WTC11 (cell line): ENCODE results near the gene LARGE1. TPM values are rescaled to one million over a fixed set of nuclear protein-coding genes. Genes with fewer than 3 reads are reported as not detected.

Experiments used
- ATAC-seq: fragments of 200-7000 bp; cut with Tn5 transposase; 2 replicates; pipeline ENCODE4 v1.10.0; 2021; ENCODE audit warnings: mild to moderate bottlenecking, moderate library complexity
- CTCF ChIA-PET: fragments of 300-600 bp; sonication (Branson Sonifier 250); formaldehyde crosslinking; loops from one replicate; lab custom pipeline; 2021; ENCODE audit warnings: antibody characterized with exemption; lab: Charles Lee
- POLR2A ChIA-PET: fragments of 350-600 bp; sonication (Branson Sonifier 250); formaldehyde crosslinking; loops from one replicate; lab custom pipeline; 2021; ENCODE audit warnings: antibody characterized with exemption; lab: Charles Lee
- DNase-seq: peaks from one replicate; pipeline ENCODE4 v3.0.0; 2021; ENCODE audit warnings: low spot score
- H3K27ac Mint-ChIP-seq: 2 replicates; pipeline ENCODE4 v1.8.0; 2021; ENCODE audit warnings: mixed read lengths
- H3K27me3 Mint-ChIP-seq: 2 replicates; pipeline ENCODE4 v1.8.0; 2021; ENCODE audit warnings: low read depth, mild to moderate bottlenecking, moderate library complexity, mixed read lengths
- H3K36me3 Mint-ChIP-seq: 2 replicates; pipeline ENCODE4 v1.8.0; 2021; ENCODE audit warnings: mixed read lengths
- H3K4me1 Mint-ChIP-seq: 2 replicates; pipeline ENCODE4 v1.8.0; 2022; ENCODE audit warnings: mixed read lengths
- H3K4me3 Mint-ChIP-seq: 2 replicates; pipeline ENCODE4 v1.8.0; 2021; ENCODE audit warnings: mild to moderate bottlenecking, moderate library complexity, mixed read lengths
- H3K9me3 Mint-ChIP-seq: 2 replicates; pipeline ENCODE4 v1.8.0; 2021; ENCODE audit warnings: mixed read lengths
- AFF4 ChIP-seq: sonication (generic); formaldehyde crosslinking; IDR thresholded peaks from 2 replicates; pipeline ENCODE4 v1.8.1; 2023; ENCODE audit warnings: mild to moderate bottlenecking, missing genetic modification reagents, borderline replicate concordance
- CREM ChIP-seq: sonication (generic); formaldehyde crosslinking; IDR thresholded peaks from 2 replicates; pipeline ENCODE4 v1.8.1; 2022; ENCODE audit warnings: mild to moderate bottlenecking, missing genetic modification reagents, moderate library complexity
- ESRRA ChIP-seq: sonication (generic); formaldehyde crosslinking; IDR thresholded peaks from 2 replicates; pipeline ENCODE4 v1.8.1; 2022; ENCODE audit warnings: mild to moderate bottlenecking, missing genetic modification reagents, borderline replicate concordance
- FOXJ3 ChIP-seq: sonication (generic); formaldehyde crosslinking; IDR thresholded peaks from 2 replicates; pipeline ENCODE4 v1.9.0; 2021; ENCODE audit warnings: missing genetic modification reagents, mild to moderate bottlenecking, borderline replicate concordance
- HMGXB4 ChIP-seq: sonication (generic); formaldehyde crosslinking; IDR thresholded peaks from 2 replicates; pipeline ENCODE4 v1.8.1; 2023; ENCODE audit warnings: mild to moderate bottlenecking, moderate library complexity, missing genetic modification reagents
- NFATC4 ChIP-seq: fragments of 250-450 bp; sonication (Bioruptor Pico); IDR thresholded peaks from 2 replicates; pipeline ENCODE4 v1.9.0; 2021; ENCODE audit warnings: mild to moderate bottlenecking
- PRRX2 ChIP-seq: fragments of 250-450 bp; sonication (Bioruptor Pico); IDR thresholded peaks from 2 replicates; pipeline ENCODE4 v1.8.0; 2021; ENCODE audit warnings: mild to moderate bottlenecking
- SMAD3 ChIP-seq: sonication (generic); formaldehyde crosslinking; IDR thresholded peaks from 2 replicates; pipeline ENCODE4 v1.8.0; 2022; ENCODE audit warnings: missing genetic modification reagents, mild to moderate bottlenecking, borderline replicate concordance
- USF1 ChIP-seq: sonication (generic); formaldehyde crosslinking; IDR thresholded peaks from 2 replicates; pipeline ENCODE4 v1.8.0; 2022; ENCODE audit warnings: mild to moderate bottlenecking, missing genetic modification reagents
- ZNF138 ChIP-seq: sonication (generic); formaldehyde crosslinking; conservative IDR thresholded peaks from 2 replicates; pipeline ENCODE4 v1.8.1; 2022; ENCODE audit warnings: mild to moderate bottlenecking, moderate library complexity, missing genetic modification reagents
- ZNF232 ChIP-seq: sonication (generic); formaldehyde crosslinking; IDR thresholded peaks from 2 replicates; pipeline ENCODE4 v1.8.0; 2022; ENCODE audit warnings: mild to moderate bottlenecking, missing genetic modification reagents
- ZNF532 ChIP-seq: fragments of 250-450 bp; sonication (Bioruptor Pico); IDR thresholded peaks from 2 replicates; pipeline ENCODE4 v1.9.0; 2021; ENCODE audit warnings: mild to moderate bottlenecking, borderline replicate concordance
- total RNA-seq: library from RNA; stranded (reverse); gene quantifications from 3 replicates; pipeline ENCODE4 v1.2.3, GENCODE V29; 2021
- TF ChIP-seq, protein P1 (sequence below): fragments of 250-450 bp; sonication (Bioruptor Pico); IDR thresholded peaks from 2 replicates; pipeline ENCODE4 v1.9.0; 2021; ENCODE audit warnings: mild to moderate bottlenecking
- TF ChIP-seq, protein P2 (sequence below): sonication (generic); formaldehyde crosslinking; IDR thresholded peaks from 2 replicates; pipeline ENCODE4 v1.8.0; 2022; ENCODE audit warnings: missing genetic modification reagents
- TF ChIP-seq, protein P3 (sequence below): sonication (generic); formaldehyde crosslinking; IDR thresholded peaks from 2 replicates; pipeline ENCODE4 v1.8.1; 2022; ENCODE audit warnings: mild to moderate bottlenecking, moderate library complexity, missing genetic modification reagents
- TF ChIP-seq, protein P4 (sequence below): fragments of 250-450 bp; sonication (Bioruptor Pico); conservative IDR thresholded peaks from 2 replicates; pipeline ENCODE4 v1.9.0; 2021; ENCODE audit warnings: mild to moderate bottlenecking

The LARGE1 gene
- total RNA-seq, 1 experiment from 2014 or later = 72.6 TPM

DNA sequence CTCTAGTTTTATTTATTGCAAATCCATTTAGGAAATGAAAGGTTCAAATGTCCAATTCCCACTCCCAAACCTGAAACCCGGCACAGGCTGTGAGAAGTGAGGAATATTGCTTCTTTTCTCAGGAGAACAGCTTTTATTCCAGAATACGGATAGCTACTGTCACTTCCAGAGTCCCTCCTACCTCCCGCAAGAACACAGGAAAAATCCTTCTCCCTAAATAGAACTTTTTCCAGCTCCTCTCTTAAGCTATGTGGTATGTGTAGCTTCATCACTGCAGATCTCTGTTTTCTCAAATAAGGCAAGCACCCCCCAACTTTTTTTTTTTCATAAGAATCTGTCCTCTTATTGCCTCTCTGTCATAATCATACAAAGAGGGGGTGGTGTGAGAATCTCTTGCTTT is 126.8 kb downstream of the LARGE1 start:
- no peak for TF ChIP-seq NFATC4 (CRISPR knock-in tag)
- TF ChIP-seq CREM (CRISPR knock-in tag) = no peak
- TF ChIP-seq, protein P1, sequence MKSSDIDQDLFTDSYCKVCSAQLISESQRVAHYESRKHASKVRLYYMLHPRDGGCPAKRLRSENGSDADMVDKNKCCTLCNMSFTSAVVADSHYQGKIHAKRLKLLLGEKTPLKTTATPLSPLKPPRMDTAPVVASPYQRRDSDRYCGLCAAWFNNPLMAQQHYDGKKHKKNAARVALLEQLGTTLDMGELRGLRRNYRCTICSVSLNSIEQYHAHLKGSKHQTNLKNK (CRISPR knock-in tag) = no peak
- TF ChIP-seq, protein P2, sequence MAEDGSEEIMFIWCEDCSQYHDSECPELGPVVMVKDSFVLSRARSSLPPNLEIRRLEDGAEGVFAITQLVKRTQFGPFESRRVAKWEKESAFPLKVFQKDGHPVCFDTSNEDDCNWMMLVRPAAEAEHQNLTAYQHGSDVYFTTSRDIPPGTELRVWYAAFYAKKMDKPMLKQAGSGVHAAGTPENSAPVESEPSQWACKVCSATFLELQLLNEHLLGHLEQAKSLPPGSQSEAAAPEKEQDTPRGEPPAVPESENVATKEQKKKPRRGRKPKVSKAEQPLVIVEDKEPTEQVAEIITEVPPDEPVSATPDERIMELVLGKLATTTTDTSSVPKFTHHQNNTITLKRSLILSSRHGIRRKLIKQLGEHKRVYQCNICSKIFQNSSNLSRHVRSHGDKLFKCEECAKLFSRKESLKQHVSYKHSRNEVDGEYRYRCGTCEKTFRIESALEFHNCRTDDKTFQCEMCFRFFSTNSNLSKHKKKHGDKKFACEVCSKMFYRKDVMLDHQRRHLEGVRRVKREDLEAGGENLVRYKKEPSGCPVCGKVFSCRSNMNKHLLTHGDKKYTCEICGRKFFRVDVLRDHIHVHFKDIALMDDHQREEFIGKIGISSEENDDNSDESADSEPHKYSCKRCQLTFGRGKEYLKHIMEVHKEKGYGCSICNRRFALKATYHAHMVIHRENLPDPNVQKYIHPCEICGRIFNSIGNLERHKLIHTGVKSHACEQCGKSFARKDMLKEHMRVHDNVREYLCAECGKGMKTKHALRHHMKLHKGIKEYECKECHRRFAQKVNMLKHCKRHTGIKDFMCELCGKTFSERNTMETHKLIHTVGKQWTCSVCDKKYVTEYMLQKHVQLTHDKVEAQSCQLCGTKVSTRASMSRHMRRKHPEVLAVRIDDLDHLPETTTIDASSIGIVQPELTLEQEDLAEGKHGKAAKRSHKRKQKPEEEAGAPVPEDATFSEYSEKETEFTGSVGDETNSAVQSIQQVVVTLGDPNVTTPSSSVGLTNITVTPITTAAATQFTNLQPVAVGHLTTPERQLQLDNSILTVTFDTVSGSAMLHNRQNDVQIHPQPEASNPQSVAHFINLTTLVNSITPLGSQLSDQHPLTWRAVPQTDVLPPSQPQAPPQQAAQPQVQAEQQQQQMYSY (CRISPR knock-in tag) = no peak
- no peak for TF ChIP-seq SMAD3 (CRISPR knock-in tag)
- TF ChIP-seq, protein P3, sequence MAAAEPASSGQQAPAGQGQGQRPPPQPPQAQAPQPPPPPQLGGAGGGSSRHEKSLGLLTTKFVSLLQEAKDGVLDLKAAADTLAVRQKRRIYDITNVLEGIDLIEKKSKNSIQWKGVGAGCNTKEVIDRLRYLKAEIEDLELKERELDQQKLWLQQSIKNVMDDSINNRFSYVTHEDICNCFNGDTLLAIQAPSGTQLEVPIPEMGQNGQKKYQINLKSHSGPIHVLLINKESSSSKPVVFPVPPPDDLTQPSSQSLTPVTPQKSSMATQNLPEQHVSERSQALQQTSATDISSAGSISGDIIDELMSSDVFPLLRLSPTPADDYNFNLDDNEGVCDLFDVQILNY (CRISPR knock-in tag) = no peak
- TF ChIP-seq FOXJ3 (CRISPR knock-in tag) = no peak
- TF ChIP-seq PRRX2 = no peak
- TF ChIP-seq, protein P4, sequence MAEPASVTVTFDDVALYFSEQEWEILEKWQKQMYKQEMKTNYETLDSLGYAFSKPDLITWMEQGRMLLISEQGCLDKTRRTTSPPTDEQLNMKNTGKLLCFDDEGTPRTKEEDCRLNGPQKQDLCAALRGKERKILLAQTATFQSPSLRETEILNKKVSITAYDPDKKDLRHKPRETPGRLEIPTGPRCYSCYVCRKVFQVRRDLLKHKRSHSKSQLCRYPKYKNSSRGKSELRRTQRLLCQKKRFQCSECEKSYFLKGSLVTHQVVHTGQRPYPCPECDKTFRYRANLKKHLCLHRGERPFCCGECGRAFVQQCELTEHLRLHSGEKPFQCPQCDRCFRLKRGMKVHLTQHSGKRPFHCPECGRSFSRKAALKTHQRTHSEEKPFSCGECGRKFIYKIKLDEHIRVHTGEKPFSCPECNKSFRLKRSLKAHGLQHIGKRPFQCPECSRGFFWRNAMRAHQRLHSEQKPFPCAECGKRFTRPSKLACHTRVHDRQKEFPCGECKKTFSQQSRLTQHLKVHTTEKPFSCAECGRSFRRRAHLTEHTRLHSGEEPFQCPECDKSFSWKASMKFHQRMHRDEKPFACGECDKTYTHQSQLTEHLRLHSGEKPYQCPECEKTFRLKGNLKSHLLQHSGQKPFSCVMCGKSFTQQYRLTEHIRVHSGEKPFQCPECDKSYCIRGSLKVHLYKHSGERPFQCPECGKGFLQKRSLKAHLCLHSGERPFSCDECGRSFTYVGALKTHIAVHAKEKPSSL = no peak
- no peak for TF ChIP-seq USF1 (CRISPR knock-in tag)
- no peak for TF ChIP-seq ESRRA (CRISPR knock-in tag)
- no peak for TF ChIP-seq ZNF232
- TF ChIP-seq ZNF138 (CRISPR knock-in tag) = no peak
- TF ChIP-seq HMGXB4 (CRISPR knock-in tag) = no peak
- TF ChIP-seq ZNF532 = no peak
- TF ChIP-seq AFF4 = no peak
- TF ChIP-seq, all 79 proteins: peak for 0
- ATAC-seq (no peak), DNase-seq (no peak)
- Mint-ChIP-seq H3K27ac (no peak overlapping the region), H3K27me3 (no peaks in the 10 kb centered on the region; the same call in 1 of the 2 replicates), H3K4me3 (no peak overlapping the region), H3K36me3 (peaks cover 50% of the 10 kb centered on the region), H3K4me1 (peaks cover 49% of the 10 kb centered on the region), H3K9me3 (peaks cover 46% of the 10 kb centered on the region)
- ChIA-PET POLR2A (no interaction called here), CTCF (interaction anchor here (0.8 kb wide), 1 partner anchor 21 kb away, joined by 3 read pairs; no protein-coding TSS in a partner anchor)
